ENCODE results near the gene ZNF565.

GRCh38 chr19:36207605-36208252, 6.7 kb downstream of the ZNF565 start:
- TF ChIP-seq, protein P1, sequence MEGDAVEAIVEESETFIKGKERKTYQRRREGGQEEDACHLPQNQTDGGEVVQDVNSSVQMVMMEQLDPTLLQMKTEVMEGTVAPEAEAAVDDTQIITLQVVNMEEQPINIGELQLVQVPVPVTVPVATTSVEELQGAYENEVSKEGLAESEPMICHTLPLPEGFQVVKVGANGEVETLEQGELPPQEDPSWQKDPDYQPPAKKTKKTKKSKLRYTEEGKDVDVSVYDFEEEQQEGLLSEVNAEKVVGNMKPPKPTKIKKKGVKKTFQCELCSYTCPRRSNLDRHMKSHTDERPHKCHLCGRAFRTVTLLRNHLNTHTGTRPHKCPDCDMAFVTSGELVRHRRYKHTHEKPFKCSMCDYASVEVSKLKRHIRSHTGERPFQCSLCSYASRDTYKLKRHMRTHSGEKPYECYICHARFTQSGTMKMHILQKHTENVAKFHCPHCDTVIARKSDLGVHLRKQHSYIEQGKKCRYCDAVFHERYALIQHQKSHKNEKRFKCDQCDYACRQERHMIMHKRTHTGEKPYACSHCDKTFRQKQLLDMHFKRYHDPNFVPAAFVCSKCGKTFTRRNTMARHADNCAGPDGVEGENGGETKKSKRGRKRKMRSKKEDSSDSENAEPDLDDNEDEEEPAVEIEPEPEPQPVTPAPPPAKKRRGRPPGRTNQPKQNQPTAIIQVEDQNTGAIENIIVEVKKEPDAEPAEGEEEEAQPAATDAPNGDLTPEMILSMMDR (IDR thresholded peaks at IDR 0.05), result no peak
- no peak for TF ChIP-seq POLR2A (IDR thresholded peaks at IDR 0.05)
